A673 (cell line): ENCODE results near the gene BMPR1A.

Experiments
- CTCF ChIP-seq: fragments of 300-800, 200-600 bp; sonication (generic); conservative IDR thresholded peaks from 2 replicates; pipeline ENCODE4 v1.5.1; 2017; ENCODE audit warnings: low read depth, mild to moderate bottlenecking, antibody characterized with exemption, low read length, moderate library complexity, mixed read lengths
- EZH2 ChIP-seq: fragments of 200-600 bp; sonication (generic); IDR thresholded peaks from 2 replicates; pipeline ENCODE4 v1.6.1; 2017; ENCODE audit warnings: borderline replicate concordance, low read depth, mild to moderate bottlenecking, mixed read lengths, antibody characterized with exemption, low read length; ENCODE audit not compliant: poor library complexity, severe bottlenecking

- TF ChIP-seq CTCF (no peak), EZH2 (no peak)
Observed at GRCh38 chr10:86979977-86980448, 223.6 kb downstream of the BMPR1A start.
